VCaP (cell line): Measurements from ENCODE around the gene ITIH5.
A peak's percentile ranks its signal among the peaks of the same experiment; 100 is the strongest.

Source experiments
- H3K27ac ChIP-seq: fragments of 450-650 bp; 2 replicates; pipeline ENCODE4 v1.5.1; 2017
- CTCF ChIP-seq: fragments of 450-650 bp; conservative IDR thresholded peaks from 2 replicates; pipeline ENCODE4 v1.5.1; 2017; ENCODE audit warnings: mild to moderate bottlenecking, moderate library complexity

Gene ITIH5

GRCh38 chr10:7537126-7537525 lies 129.6 kb downstream of the ITIH5 start:
- no peak for TF ChIP-seq CTCF
- no peak overlapping the region for H3K27ac ChIP-seq

- no peak for TF ChIP-seq CTCF
- H3K27ac ChIP-seq: no peak overlapping the region
Measured at GRCh38 chr10:7534480-7534852, 132.3 kb downstream of the ITIH5 start.

- TF ChIP-seq CTCF: no peak
- no peak overlapping the region for H3K27ac ChIP-seq
Measured at GRCh38 chr10:7533657-7534479, 132.9 kb downstream of the ITIH5 start.

- TF ChIP-seq CTCF: no peak
- no peak overlapping the region for H3K27ac ChIP-seq
Measured at GRCh38 chr10:7532723-7533498, 133.9 kb downstream of the ITIH5 start.

- TF ChIP-seq CTCF: peak; percentile 74
Measured at GRCh38 chr10:7529638-7530037, 137.1 kb downstream of the ITIH5 start.

GRCh38 chr10:7527468-7527867 lies 139.3 kb downstream of the ITIH5 start:
- no peak overlapping the region for H3K27ac ChIP-seq
- TF ChIP-seq CTCF: no peak

More at GRCh38 chr10:7529638-7530037, 137.1 kb downstream of the ITIH5 start:
- H3K27ac ChIP-seq: no peak overlapping the region

GRCh38 chr10:7526017-7526400 lies 140.8 kb downstream of the ITIH5 start:
- no peak overlapping the region for H3K27ac ChIP-seq
- no peak for TF ChIP-seq CTCF
